Measurements from ENCODE around the gene CAPZB.

The CAPZB gene

DNA sequence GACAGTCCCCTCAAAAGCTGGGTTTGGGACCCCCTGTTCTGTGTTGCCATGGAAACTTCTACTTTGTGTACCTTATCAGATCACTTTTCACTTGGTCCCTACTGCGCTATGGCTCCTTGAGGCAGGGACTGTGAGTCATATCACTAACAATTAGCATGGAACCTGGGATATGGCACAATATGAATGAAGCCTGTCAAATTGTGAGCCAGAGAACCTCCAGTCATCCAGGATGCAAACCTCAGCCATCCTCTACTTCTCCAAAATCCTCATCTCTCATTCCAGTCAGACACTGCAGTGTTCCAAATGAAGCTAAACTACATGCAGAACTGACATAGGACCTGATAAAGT is 11.2 kb upstream of the CAPZB start:
- DNase-seq = no peak

DNA sequence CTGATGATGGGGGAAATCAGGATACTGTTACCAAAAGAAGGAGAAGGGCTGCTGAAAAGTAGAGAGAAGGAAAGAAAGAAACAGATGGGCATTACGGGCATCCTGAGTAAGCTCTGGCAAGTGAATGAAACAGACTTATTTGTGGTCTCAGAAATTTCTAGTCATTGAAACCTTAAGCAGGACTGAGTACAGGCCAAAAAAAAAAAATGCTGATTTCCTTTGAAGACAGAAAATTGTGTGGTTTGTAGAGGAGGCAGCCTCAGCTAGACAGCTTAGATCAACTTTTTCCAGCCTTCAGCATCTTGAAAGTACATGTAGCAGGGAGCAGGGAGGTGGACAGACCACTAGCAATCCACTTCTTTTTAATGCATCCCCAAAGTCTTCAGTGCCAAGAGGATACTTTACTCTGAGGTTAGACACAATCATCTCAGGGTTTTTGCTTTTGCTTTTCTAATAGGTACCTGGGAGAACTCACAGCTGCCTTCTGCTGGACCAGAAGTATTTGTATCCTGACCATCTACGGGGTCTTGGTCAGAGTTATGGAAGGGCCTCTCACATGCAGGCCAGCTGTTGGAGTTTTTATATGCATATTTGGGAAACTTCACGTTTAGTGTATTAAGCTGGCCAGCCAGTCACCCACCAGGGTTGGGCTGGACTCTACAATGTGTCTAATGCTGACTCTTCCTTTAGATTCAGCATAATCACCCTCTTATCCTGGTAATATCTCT is 10.6 kb upstream of the CAPZB start:
- no peak for DNase-seq

DNA sequence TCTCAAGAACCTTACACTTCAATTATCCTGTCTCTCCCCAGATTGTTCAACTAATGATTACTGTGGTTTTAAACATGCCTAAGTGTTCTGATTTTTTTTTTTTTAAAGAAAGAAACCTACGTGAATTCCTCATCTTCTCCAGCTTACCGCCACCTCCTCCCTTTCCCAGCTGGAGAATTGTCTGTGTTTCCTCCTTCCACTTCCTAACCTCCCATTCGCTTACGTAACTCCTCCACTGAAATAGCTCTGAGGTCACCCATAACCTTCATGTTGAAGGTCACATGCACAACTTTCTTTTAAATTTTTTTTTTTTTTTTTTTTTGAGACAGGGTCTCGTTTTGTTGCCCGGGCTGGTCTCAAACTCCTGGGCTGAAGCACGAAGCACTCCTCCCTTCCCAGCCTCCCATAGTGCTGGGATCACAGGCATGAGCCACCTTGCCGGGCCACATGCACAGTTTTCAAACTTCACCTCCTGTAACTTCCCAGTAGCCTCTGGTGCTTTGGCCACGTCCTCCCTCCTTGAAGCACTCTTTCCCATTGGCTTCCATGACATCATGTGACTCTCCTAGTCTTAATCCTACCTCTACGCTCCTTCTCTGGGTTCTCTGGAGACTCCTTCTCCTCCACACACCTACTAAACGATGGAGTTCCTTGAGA is 9.8 kb upstream of the CAPZB start:
- DNase-seq = no peak

DNA sequence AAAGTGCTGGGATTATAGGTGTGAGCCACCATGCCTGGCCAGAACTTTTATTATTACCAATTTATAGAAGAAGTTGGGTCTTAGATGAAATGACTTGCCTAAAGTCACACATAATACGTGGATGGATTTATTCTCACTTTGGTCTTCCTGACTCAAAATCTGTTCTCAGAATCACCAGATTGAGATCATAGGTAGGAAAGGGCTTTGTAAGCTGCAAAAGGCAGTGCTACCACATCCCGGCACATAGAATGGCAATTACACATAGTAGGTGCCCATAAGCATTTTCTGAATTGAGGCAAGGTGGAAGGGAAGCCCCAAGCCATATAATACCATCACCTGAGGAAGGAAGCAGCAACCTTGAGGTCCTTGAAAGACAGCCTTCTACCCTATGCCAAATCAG is 8.2 kb upstream of the CAPZB start:
- peak; percentile 36 for DNase-seq

DNA sequence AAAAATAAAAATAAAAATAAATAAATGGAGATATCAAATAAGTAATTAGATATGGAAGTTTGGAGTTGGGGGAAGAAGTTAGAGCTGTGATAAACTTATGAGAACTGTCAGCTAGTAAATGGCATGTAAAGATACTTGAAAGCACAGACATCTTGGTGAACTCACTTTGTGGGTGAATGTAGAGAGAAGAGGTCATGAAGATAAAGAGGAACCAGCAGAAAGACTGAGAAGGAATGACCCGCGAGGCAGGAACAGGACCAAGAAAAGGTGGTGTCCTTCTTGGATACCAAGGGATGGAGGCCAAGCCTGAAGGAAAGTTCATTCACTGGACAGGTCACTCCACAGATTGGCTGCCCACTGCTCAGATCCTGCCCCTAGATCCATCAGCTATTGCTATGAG is 4.7 kb upstream of the CAPZB start:
- no peak for DNase-seq

DNA sequence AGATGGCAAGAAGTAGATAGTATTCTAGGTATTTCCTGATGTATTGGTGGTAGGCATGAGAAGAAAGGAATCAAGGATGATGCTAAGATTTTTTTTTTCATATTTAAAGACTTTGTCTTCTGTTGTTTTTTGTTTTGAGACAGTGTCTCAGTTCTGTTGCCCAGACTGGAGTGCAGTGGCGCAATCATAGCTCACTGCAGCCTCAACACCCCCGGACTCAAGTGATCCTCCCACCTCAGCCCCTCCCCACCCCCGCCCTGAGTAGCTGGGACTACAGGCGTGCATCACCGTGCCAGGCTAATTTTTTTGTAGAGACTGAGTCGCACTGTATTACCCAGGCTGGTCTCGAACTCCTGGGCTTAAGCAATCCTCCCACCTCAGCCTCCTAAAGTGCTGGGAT is 2.8 kb upstream of the CAPZB start:
- no peak for DNase-seq

DNA sequence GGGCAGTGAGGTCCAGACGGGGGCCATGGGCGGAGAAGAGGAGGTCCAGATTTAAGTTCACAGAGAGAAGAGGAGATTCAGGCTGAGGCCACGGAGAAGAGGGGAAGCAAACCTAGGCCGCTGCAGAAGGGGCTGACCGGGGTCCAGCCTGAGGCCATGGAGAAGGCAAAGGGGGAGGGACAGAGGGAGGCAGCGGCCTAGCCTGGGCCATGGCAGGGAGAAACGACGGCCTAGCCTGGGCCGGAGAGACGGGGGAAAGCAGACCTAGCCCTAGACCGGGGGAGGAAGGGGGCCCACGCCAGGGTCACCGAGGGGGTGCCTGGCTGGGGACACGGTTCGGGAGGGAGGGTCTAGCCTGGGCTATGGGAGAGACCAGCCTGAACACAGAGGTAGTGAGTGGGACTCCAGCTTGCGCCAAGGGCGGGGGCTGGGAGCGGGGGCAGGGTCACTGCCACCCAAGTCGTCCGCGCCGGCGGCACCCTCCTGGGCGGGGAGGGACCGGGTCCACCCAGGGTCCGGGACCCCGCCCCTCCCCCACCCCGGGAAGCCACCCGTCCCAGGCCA is 459 bp downstream of the CAPZB start:
- DNase-seq = no peak

DNA sequence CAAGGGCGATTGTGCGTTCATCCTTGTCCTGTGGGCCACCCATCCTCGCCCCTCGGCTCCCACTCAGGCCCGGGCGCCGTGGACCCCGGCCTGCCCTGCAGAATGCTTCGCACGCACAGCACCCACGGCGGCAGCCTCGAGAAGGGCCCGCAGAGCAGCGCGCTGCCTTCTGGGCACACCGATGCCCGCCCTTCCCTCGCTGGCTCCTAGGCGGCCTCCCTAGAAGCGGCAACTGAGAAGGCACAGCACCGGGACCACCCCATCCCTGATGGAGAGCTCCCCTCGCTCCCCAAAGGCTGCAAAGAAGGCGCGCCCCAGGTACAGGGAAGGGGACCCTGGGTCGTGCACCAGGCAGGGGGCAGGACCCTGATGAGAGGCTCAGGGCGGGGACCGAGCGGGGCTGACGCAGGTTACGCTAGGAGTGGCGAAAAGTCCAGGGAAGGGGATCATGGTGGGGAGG is 971 bp downstream of the CAPZB start:
- DNase-seq = peak; percentile 33

DNA sequence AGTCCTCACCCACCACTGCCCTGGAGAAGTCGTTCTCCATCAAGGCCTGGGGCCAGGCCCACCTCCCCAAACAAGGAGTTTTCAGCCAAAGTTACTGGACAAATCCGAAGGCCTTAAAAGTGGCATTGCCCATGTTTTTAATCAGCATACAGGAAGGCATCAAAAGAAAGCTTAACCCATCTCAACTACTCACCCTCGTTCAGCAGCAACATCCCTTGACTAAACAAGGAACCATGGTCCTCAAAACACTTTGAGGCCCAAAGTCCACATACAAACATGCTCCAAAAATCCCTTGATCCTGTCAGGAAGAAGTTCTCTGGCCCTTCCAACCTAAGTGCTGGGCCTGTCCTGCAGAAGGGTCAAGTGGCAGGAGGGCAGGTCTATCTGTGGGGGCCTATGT is 1.6 kb downstream of the CAPZB start:
- DNase-seq = no peak

DNA sequence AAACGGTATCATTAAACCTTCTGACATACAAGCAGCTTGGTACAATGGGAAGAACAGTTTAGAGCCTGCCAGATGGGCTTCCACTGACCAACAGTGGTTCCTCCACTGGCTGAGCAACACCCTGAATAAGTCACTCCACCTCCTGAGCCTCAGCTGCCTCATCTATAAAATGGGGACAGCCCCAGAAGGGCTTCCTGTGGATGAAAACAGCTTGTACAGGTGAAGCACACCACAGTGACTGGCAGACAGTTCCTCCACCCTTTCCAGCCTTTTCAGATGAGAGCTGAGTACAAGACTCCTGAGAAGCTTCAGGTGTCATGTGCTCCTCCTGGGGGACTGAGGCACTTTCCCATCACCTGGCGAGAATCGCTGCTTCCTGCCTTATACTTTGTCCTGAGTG is 2.1 kb downstream of the CAPZB start:
- peak; percentile 57 for DNase-seq

DNA sequence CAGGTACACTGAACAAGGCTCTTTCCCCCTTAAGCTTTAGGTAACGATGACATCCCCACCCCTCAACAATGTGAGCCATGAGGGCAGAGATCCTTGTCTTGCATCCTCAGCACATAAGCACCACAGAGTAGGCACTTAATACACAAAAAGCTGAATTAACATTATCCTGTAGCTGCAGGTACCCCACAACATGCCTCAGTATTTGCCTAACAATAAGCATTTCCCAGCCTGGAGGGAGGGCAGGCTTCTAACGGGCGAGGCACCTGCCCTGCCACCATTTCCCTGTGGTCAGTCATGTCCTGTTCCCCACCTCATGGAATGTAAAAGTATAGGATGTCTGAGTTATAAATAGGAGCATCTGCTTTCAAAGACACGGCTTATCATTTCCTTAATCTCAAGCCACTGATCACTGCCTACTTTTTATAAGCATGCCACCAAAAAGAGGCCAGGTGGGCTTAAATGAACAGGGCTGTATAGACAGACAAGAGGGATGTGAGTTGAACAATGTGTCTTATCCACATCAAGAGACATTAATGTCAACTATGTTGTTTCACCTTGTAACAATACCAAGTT is 3.4 kb downstream of the CAPZB start:
- DNase-seq = no peak

DNA sequence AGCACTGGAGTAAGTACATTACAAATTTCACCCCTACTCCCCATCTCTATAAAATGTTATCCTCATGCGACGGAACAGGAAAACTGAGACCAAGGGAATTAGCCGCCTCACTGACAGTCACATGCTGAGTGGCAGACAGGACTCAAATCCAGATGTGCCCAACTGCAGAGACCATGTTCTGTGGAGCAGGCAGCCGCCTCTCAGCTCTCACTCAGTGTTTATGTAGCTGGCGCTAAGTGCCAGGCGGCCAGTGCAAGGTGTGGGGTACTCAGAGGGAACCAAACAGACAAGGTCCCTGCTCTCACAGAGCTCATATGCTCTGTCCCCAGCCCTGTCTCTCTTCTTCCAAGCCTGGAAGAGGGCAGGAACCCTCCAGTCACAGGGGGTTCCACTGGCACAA is 5.1 kb downstream of the CAPZB start:
- DNase-seq = no peak

DNA sequence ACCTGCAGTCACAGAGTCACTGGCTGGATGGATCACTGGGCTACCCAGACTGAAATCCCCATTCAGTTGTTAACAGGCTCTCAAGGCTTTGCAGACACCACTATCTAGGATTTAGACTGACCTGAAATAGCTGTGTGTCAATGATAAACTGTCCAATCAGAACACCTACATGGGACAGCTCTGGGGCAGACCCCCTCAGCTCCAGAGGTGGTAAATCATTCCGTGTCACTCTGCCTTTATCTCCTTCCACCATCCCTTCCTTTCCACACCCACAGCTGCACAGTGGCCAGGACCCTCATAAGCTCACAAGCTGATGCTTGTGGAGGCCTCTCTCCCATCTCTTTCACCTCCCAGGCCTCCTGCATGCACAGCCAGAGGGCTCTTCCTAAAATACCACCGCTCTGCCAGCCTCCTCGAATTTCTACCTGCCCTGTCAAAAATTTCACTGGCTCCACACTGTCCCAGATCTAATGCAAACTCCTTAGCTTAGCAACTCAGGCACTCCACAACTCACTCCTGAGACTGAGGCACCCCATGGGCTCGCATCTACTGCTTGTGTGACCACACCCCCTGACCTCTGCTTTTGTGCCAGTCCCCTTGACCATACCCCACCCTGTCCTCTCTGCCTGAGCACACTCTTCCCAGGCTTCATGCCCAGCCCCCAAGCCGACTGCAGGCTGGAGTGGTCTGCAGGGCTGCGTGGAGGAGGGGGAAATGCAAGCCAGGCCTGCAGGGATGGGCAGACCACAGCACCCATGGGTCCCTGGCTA is 5.8 kb downstream of the CAPZB start:
- DNase-seq = no peak

DNA sequence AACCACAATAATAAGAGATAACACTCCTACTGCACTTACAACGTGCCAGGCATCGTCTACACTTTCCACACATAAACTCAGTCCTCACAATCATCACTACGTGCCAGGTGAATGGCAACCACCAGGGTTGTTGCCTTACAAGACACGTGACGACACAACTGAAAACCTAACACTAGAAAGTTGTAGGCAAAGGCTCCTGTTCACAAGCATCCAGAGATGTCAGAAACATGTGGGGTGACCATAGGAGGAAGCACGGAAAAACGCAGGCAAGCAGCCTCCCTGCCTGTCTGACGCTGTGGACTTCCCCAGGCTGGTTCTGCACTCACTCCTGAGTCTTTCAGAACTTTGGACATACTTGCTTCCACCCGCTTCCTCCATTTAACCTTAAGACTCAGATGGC is 7.0 kb downstream of the CAPZB start:
- no peak for DNase-seq

DNA sequence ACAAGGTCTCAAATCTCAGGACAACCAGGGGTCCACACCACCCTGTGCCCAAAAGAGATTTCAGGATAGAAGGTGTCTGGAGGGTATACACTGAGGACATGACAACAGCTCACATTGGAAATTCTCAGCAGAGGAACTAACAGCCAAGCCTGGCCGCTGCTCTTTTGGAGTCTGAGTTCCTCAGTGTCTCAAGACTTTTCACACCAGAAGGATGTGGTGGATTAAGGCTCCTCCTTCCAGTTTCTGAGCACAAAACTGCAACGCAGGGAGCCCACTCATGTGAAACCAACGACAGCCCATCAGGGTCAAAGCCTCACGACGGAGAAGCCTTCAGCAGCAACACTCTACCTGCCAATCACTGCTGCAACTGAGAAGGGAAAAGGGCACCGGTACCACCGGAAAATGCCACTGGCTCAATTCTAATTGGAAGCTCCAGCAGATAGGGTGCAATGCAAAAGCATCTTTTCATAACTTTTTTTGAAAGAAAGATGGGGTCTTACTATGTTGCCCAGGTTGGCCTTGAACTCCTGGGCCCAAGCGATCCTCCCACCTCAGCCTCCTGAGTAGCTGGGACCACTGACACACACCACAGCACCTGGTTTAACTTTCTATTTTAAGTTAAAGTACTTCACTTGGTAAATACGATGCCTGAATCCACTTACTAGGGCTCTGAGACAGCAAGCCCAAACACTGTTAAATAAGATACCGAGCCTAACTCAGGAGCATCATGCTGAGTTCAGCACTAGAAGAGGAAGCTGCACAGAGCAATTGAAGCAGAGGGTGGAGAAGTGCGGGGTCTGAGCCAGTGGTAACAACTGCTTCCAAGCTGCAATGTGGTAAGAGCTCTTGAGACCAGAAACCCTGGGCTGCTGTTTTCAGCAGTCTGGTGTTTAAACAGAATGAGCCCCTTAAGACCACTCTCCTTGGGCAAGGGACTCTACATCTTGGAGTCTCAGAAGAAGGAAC is 7.8 kb downstream of the CAPZB start:
- DNase-seq = peak; percentile 56

DNA sequence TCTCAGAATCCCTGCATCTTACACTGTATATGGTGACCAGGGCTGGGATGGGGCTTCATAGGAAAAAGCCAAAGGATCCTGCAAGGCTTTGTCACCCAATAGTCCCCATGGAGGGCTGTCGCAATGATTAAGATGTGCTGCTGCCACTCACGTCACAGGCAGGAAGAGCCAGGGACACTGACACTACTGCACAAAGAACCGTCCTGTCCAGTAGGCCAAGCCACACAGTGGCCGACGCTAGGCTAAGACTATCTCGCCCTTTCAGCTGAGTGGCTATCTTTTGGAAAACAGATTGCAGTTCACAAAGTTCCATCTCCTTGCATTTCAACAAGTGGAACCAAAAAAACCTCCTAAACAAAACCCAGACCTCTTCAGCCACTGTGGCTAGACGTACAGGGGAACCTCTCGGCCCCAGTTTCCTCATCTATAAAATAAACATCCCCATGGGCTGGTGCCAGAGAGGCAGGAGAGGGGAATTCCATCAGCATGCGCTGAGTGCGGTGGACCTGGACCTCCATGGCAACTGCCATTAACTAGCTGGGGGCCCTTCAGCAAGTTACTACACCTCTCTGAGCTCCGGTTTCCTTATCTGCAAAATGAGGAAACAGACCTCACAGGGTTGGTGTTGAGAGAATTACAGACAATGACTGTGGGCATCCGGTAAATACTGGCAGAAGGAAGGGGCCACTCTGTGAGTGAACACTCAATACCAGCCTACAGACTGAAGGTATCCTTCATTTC is 8.7 kb downstream of the CAPZB start:
- DNase-seq = peak; percentile 77

DNA sequence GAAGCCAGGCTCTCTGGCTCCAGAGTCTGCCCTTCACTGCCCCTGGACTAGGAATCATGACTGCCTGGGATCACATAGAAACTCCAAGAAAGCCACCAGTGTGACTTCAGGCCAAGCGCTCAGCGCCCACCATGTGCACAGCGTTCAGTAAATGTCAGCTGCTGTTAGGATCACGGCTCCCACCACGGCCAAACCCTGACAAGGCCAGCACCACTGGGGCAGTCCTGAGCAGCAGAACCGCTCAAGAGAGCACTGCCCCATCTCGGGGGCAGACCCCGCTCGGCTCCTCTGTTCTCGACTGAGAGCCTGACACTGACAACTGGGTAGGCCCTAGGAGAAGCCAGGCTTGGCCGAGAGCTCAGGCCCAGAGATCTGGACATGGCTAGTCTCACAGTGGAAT is 10.0 kb downstream of the CAPZB start:
- DNase-seq = no peak

DNA sequence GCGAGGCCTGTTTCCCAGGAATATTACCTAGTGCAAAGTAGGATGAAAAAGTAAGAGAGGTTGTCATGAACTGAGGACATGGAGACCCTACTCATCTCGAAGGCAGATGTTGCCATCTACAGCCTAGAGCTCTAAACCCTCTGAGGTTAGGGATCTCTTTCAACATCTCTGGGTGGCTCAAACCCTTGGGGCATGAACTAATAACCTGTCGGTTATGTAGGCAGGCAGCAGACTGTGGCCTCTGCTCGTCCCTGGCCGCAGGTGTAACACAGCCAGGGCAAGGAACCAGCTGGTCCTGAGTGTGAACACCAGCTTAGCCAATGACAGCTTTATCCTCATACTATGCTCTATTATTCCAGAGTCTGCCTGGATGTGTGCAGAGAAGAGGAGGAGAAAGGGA is 13.2 kb downstream of the CAPZB start:
- no peak for DNase-seq

DNA sequence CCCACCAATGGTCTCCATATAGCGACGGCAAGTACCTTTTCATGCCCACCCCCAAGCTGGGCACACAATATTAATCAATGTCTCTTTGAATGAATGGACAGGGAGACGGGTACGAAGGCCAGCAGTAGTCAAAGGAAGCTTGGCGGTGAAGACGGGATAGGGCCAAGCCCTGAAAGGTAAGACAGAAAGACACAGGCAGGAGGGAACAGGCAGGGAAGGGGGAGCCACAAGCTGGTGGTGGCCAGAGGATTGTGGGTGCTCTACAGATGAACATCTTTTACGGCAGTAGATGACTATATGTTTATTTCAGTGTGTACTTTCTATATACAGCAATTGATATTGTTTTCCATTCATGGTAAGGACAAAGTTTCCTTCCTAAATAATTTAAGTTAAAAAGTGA is 16.3 kb downstream of the CAPZB start:
- no peak for DNase-seq

DNA sequence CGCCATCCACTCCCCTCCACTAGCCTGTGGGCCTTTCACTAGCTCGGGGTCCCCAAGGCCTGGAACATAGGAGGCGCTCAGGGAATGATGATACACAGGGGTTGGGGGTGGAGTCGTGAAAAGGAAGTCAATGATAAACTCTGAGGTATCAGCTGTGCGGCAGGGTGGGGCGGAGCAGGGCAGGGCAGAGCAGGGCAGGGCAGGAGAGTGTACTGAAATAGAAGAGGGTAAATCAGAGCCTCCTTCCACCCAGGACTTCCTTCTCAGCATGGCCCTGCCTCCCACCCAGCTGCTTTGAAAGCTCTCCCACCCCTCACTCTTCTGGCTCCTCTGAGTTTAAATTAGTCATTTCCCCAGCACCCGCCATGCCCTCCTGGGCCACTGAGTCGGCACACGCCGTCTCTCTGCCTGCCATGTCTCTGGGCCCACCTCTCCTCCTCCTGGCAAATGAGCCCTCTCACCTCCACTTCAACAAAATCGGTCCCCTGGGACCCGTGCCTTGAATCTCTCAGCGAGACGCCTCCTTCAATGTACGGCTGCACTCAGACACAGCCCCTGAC is 16.9 kb downstream of the CAPZB start:
- peak; percentile 58 for DNase-seq
